Pons (tissue), 1 donor: Measurements from ENCODE around the gene SKIL.

ENCODE experiments used
- DNase-seq: peaks from one replicate; pipeline ENCODE4 v3.0.0-alpha.2; 2016; ENCODE audit warnings: low spot score

The SKIL gene

GRCh38 chr3:170437696-170438407 is 80.3 kb downstream of the SKIL start:
- DNase-seq = peak; percentile 71

GRCh38 chr3:170438836-170439235 is 81.3 kb downstream of the SKIL start:
- DNase-seq = no peak

- DNase-seq = no peak
Measured at GRCh38 chr3:170440344-170440743, 82.8 kb downstream of the SKIL start.

- no peak for DNase-seq
Measured at GRCh38 chr3:170441412-170441811, 83.9 kb downstream of the SKIL start.

GRCh38 chr3:170442947-170443346 is 85.4 kb downstream of the SKIL start:
- DNase-seq = no peak

- no peak for DNase-seq
Measured at GRCh38 chr3:170443457-170443856, 85.9 kb downstream of the SKIL start.
